ENCODE data around the gene CCDC7. TPM values are rescaled to one million over a fixed set of nuclear protein-coding genes. Genes with fewer than 3 reads are reported as not detected.

The CCDC7 gene
- total RNA-seq, 1 experiment from 2014 or later, result 6.3 TPM

DNA sequence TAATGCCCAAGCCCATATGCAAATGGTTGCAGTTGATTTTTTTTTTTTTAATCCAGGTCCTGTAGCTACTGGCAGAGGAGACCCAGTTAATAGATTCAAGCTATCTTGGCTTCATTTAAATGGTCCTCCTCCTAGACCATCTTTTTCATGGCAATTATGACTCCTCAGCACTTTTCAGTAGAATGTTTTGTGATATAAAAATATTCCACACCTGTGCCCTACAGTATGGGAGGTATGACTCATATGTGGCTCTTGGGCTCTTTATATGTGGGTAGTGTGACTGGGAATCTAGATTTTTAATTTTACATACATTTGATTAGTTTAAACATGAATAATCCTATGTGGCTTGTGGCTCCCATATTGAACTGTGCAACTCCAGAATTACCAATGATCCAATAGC is 432.0 kb downstream of the CCDC7 start:
- Mint-ChIP-seq H3K27me3 (ENCODE audit: insufficient read depth, unreplicated experiment) (no peaks in the 10 kb centered on the region), H3K36me3 (ENCODE audit: insufficient read depth, unreplicated experiment) (peaks cover 5% of the 10 kb centered on the region), H3K4me1 (ENCODE audit: insufficient read depth, unreplicated experiment) (no peaks in the 10 kb centered on the region), H3K4me3 (ENCODE audit: unreplicated experiment) (no peak overlapping the region), H3K27ac (ENCODE audit: low read depth, unreplicated experiment) (no peak overlapping the region), H3K9me3 (ENCODE audit: unreplicated experiment) (peaks cover 6% of the 10 kb centered on the region)
- intact Hi-C loops (cut with micrococcal nuclease), result no loop called here
- ChIA-PET CTCF (no interaction called here), POLR2A (no interaction called here)
- no TSS peak for BruUV-seq (replicated peaks)
- DNase-seq (ENCODE audit: unreplicated experiment), result no peak
- TF ChIP-seq, protein P1, sequence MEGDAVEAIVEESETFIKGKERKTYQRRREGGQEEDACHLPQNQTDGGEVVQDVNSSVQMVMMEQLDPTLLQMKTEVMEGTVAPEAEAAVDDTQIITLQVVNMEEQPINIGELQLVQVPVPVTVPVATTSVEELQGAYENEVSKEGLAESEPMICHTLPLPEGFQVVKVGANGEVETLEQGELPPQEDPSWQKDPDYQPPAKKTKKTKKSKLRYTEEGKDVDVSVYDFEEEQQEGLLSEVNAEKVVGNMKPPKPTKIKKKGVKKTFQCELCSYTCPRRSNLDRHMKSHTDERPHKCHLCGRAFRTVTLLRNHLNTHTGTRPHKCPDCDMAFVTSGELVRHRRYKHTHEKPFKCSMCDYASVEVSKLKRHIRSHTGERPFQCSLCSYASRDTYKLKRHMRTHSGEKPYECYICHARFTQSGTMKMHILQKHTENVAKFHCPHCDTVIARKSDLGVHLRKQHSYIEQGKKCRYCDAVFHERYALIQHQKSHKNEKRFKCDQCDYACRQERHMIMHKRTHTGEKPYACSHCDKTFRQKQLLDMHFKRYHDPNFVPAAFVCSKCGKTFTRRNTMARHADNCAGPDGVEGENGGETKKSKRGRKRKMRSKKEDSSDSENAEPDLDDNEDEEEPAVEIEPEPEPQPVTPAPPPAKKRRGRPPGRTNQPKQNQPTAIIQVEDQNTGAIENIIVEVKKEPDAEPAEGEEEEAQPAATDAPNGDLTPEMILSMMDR (IDR thresholded peaks at IDR 0.05; ENCODE audit: unreplicated experiment), result no peak

- ChIA-PET POLR2A (no interaction called here), CTCF (no interaction called here)
- H3K27me3 Mint-ChIP-seq (ENCODE audit: insufficient read depth, unreplicated experiment), result no peaks in the 10 kb centered on the region
- H3K9me3 Mint-ChIP-seq (ENCODE audit: unreplicated experiment), result no peaks in the 10 kb centered on the region
- no peaks in the 10 kb centered on the region for H3K4me1 Mint-ChIP-seq (ENCODE audit: insufficient read depth, unreplicated experiment)
- no peak overlapping the region for H3K27ac Mint-ChIP-seq (ENCODE audit: low read depth, unreplicated experiment)
- intact Hi-C loops (cut with micrococcal nuclease), result no loop called here
- no peak overlapping the region for H3K4me3 Mint-ChIP-seq (ENCODE audit: unreplicated experiment)
- no TSS peak for BruUV-seq (replicated peaks)
- H3K36me3 Mint-ChIP-seq (ENCODE audit: insufficient read depth, unreplicated experiment), result peaks cover 5% of the 10 kb centered on the region
- no peak for DNase-seq (ENCODE audit: unreplicated experiment)
- TF ChIP-seq, protein P1 (IDR thresholded peaks at IDR 0.05; ENCODE audit: unreplicated experiment), result no peak
These were observed 432.7 kb downstream of the CCDC7 start for GRCh38 chr10:32878646-32879045.

- no TSS peak for BruUV-seq (replicated peaks)
- TF ChIP-seq, protein P1 (IDR thresholded peaks at IDR 0.05; ENCODE audit: unreplicated experiment), result no peak
- Mint-ChIP-seq H3K4me1 (ENCODE audit: insufficient read depth, unreplicated experiment) (no peaks in the 10 kb centered on the region), H3K36me3 (ENCODE audit: insufficient read depth, unreplicated experiment) (peaks cover 13% of the 10 kb centered on the region), H3K27me3 (ENCODE audit: insufficient read depth, unreplicated experiment) (no peaks in the 10 kb centered on the region), H3K27ac (ENCODE audit: low read depth, unreplicated experiment) (no peak overlapping the region), H3K4me3 (ENCODE audit: unreplicated experiment) (no peak overlapping the region), H3K9me3 (ENCODE audit: unreplicated experiment) (no peaks in the 10 kb centered on the region)
- intact Hi-C loops (cut with micrococcal nuclease), result no loop called here
- ChIA-PET POLR2A (no interaction called here), CTCF (no interaction called here)
- DNase-seq (ENCODE audit: unreplicated experiment), result no peak
These were observed 436.1 kb downstream of the CCDC7 start for GRCh38 chr10:32882076-32882475.

DNA sequence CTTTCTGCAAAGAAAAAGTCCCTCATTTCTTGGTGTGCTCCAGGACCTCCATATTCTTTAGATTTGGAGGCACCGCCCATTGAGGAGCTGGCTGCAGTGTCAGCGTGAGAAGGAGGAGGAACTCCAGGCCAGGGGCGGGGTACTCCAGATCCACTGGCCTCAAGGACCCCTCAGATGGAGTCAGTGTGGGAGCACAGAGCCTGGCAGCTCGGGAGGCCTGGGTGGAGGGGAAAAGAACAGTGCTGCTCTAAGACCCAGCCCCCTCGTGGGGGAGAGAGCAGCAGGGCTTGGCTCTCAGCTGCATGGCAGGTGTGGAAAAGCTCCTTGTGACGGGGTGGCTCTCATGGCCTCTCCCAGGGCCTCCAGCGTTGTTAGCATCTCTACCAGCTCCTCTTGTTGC is 441.5 kb downstream of the CCDC7 start:
- intact Hi-C loops (cut with micrococcal nuclease), result no loop called here
- DNase-seq (ENCODE audit: unreplicated experiment), result no peak
- H3K4me1 Mint-ChIP-seq (ENCODE audit: insufficient read depth, unreplicated experiment), result peaks cover 5% of the 10 kb centered on the region
- no peak overlapping the region for H3K27ac Mint-ChIP-seq (ENCODE audit: low read depth, unreplicated experiment)
- no TSS peak for BruUV-seq (replicated peaks)
- no peak overlapping the region for H3K4me3 Mint-ChIP-seq (ENCODE audit: unreplicated experiment)
- ChIA-PET CTCF (no interaction called here), POLR2A (no interaction called here)
- H3K9me3 Mint-ChIP-seq (ENCODE audit: unreplicated experiment), result no peaks in the 10 kb centered on the region
- TF ChIP-seq, protein P1 (IDR thresholded peaks at IDR 0.05; ENCODE audit: unreplicated experiment), result no peak
- H3K36me3 Mint-ChIP-seq (ENCODE audit: insufficient read depth, unreplicated experiment), result peaks cover 28% of the 10 kb centered on the region
- H3K27me3 Mint-ChIP-seq (ENCODE audit: insufficient read depth, unreplicated experiment), result no peaks in the 10 kb centered on the region

All from MCF 10A (cell line).